Measurements from ENCODE around the gene DVL1.

DNA sequence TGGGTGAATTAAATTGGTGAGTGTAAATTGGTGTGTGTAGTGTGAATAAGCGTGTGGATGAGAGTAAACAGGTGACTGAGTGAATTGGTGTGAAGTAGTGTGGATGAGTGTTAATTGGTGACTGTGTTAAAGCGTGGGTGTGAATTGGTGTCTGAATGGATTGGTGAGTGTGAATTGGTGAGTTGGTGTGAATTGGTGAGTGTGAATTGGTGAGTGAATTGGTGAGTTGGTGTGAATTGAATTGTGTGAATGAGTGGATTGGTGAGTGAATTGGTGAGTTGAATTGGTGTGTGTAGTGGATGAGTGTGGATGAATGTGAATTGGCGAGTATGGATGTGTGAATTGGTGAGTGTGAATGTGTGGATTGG, 17.5 kb upstream of the DVL1 start:
- TF ChIP-seq CTCF (conservative IDR thresholded peaks at IDR 0.05; ENCODE audit: low read length), result no peak
- TF ChIP-seq EZH2phosphoT487 (IDR thresholded peaks at IDR 0.05; ENCODE audit: borderline replicate concordance), result no peak
